Lung (tissue), 12 donors: Measurements from ENCODE around the gene CRTAP. TPM values are rescaled to one million over a fixed set of nuclear protein-coding genes. Genes with fewer than 3 reads are reported as not detected.

Source experiments
- ATAC-seq: fragments of 200-7000 bp; cut with Tn5 transposase; one replicate; pipeline ENCODE4 v1.9.1; 2020; ENCODE audit warnings: moderate number of reproducible peaks; ENCODE audit not compliant: insufficient read depth, low FRiP score
- DNase-seq, 3 donors: peaks; one replicate each; pipeline ENCODE4 v3.0.0-alpha.2; 2013 to 2017
- H3K27ac ChIP-seq, 2 donors: one replicate each; pipeline ENCODE4 v1.5.1; 2013; ENCODE audit warnings: mild to moderate bottlenecking in 2 of 2, moderate library complexity in 2 of 2, control low read depth in 1 of 2, inconsistent platforms in 1 of 2, low read depth in 1 of 2, low read length in 1 of 2
- H3K27me3 ChIP-seq, 3 donors: one replicate each; pipeline ENCODE4 v1.5.1; 2013; ENCODE audit warnings: low read length in 2 of 3; ENCODE audit not compliant: control insufficient read depth in 3 of 3, insufficient read depth in 3 of 3
- H3K36me3 ChIP-seq, 4 donors: one replicate each; pipeline ENCODE4 v1.5.1; 2013; ENCODE audit warnings: low read length in 4 of 4, mild to moderate bottlenecking in 1 of 4, moderate library complexity in 1 of 4; ENCODE audit not compliant: control insufficient read depth in 4 of 4, insufficient read depth in 4 of 4
- H3K4me1 ChIP-seq, 5 donors: one replicate each; pipeline ENCODE4 v1.5.1; 2013; ENCODE audit warnings: low read length in 5 of 5, mild to moderate bottlenecking in 2 of 5, moderate library complexity in 1 of 5; ENCODE audit not compliant: control insufficient read depth in 5 of 5, insufficient read depth in 5 of 5
- H3K4me3 ChIP-seq: one replicate; pipeline ENCODE4 v1.5.1; 2013; ENCODE audit warnings: mild to moderate bottlenecking, control low read depth, moderate library complexity
- H3K9ac ChIP-seq, 2 donors: one replicate each; pipeline ENCODE4 v1.5.1; 2013; ENCODE audit warnings: low read length in 2 of 2, control low read depth in 1 of 2; ENCODE audit not compliant: insufficient read depth in 1 of 2
- H3K9me3 ChIP-seq, 4 donors: one replicate each; pipeline ENCODE4 v1.5.1; 2013; ENCODE audit warnings: low read length in 3 of 4, mild to moderate bottlenecking in 1 of 4, moderate library complexity in 1 of 4; ENCODE audit not compliant: control insufficient read depth in 4 of 4, insufficient read depth in 3 of 4
- CTCF ChIP-seq: IDR thresholded peaks from 2 replicates; pipeline ENCODE4 v1.5.1; 2012; ENCODE audit warnings: mild to moderate bottlenecking; ENCODE audit errors: control extremely low read depth, extremely low read depth
- WGBS, 2 donors: extraction: QIAGEN DNeasy Blood & Tissue Kit; methylation state at CpG; one replicate each; pipeline ENCODE4 v1.1.7; 2013; 5-methylcytosine and 5-hydroxymethylcytosine counted together
- polyA plus RNA-seq, 2 donors: library from polyadenylated mRNA; stranded (reverse); fragments of 200-250 nt; gene quantifications; one replicate each; pipeline ENCODE4 v1.2.1, GENCODE V29; 2013
- total RNA-seq, 2 donors: library from RNA; depleted of rRNA in 1 of 2; stranded (reverse); fragments of >200 nt in 1 of 2; gene quantifications; one replicate each; pipeline ENCODE4 v1.2.1, GENCODE V29; 2014 to 2021
- donor health status: control.
- donor health status: control.
- donor health status: Bipolar disorder and iron deficiency.
- donor health status: healthy.
- donor health status: DM: yes; HTN: yes; CAD: no.

The CRTAP gene
- total and polyA plus RNA-seq, 4 donors = 78.4 to 233 (median 143) TPM

GRCh38 chr3:33141006-33141405, 27.2 kb downstream of the CRTAP start:
- WGBS, 2 donors = 96 to 97% methylated on average over 3 of the region's 3 CpGs
- no peak overlapping the region for H3K4me3 ChIP-seq
- no peak for TF ChIP-seq CTCF
- no peak overlapping the region for H3K9ac ChIP-seq
- DNase-seq = no peak
- peaks cover 9 to 28% (median 21%) of the 10 kb centered on the region in 4 donors for H3K36me3 ChIP-seq
- H3K4me1 ChIP-seq = peaks cover 0 to 5% (median 0%) of the 10 kb centered on the region in 5 donors
- no peak overlapping the region for H3K27ac ChIP-seq
- no peaks in the 10 kb centered on the region for H3K9me3 ChIP-seq
- ATAC-seq = no peak
- H3K27me3 ChIP-seq = no peaks in the 10 kb centered on the region

GRCh38 chr3:33144433-33144832, 30.6 kb downstream of the CRTAP start:
- ATAC-seq (no peak), DNase-seq (no peak)
- Histone ChIP-seq H3K27ac (no peak overlapping the region), H3K4me3 (no peak overlapping the region), H3K27me3 (no peaks in the 10 kb centered on the region), H3K4me1 (peaks cover 0 to 14% (median 0%) of the 10 kb centered on the region in 5 donors), H3K9me3 (peaks cover 0 to 2% (median 0%) of the 10 kb centered on the region in 4 donors), H3K36me3 (peaks cover 6 to 28% (median 19%) of the 10 kb centered on the region in 4 donors), H3K9ac (no peak overlapping the region)
- WGBS, 2 donors = 80 to 88% methylated on average over 1 of the region's 1 CpG
- no peak for TF ChIP-seq CTCF

- WGBS, 2 donors = 91 to 95% methylated on average over 16 of the region's 16 CpGs
- Histone ChIP-seq H3K27me3 (no peaks in the 10 kb centered on the region), H3K27ac (no peak overlapping the region), H3K9ac (no peak overlapping the region), H3K4me1 (peaks cover 0 to 9% (median 0%) of the 10 kb centered on the region in 5 donors), H3K9me3 (peaks cover 0 to 2% (median 0%) of the 10 kb centered on the region in 4 donors), H3K36me3 (peaks cover 6 to 28% (median 19%) of the 10 kb centered on the region in 4 donors), H3K4me3 (no peak overlapping the region)
- TF ChIP-seq CTCF = no peak
- ATAC-seq (no peak), DNase-seq (no peak)
Measured at GRCh38 chr3:33145221-33145900, 31.5 kb downstream of the CRTAP start.
